Measurements from ENCODE around the gene IFNK.
A peak's percentile ranks its signal among the peaks of the same experiment; 100 is the strongest.

Gene IFNK

GRCh38 chr9:27496135-27496504, 28.0 kb upstream of the IFNK start (continued):
- TF ChIP-seq ZNF501 (tag by site-specific recombination; IDR thresholded peaks at IDR 0.05) (no peak), ZSCAN5A (tag by site-specific recombination; IDR thresholded peaks at IDR 0.05) (no peak), ZNF211 (tag by site-specific recombination; IDR thresholded peaks at IDR 0.05; ENCODE audit: low read depth) (no peak), SCRT2 (tag by site-specific recombination; IDR thresholded peaks at IDR 0.05) (peak; percentile 49), ZNF530 (tag by site-specific recombination; IDR thresholded peaks at IDR 0.05; ENCODE audit: low read depth) (no peak), ZNF664 (tag by site-specific recombination; IDR thresholded peaks at IDR 0.05) (no peak), ZNF510 (tag by site-specific recombination; IDR thresholded peaks at IDR 0.05; ENCODE audit: insufficient replicate concordance) (no peak), ZNF354C (tag by site-specific recombination; IDR thresholded peaks at IDR 0.05; ENCODE audit: borderline replicate concordance, low read depth) (no peak), ZNF843 (tag by site-specific recombination; IDR thresholded peaks at IDR 0.05) (peak; percentile 60; the same call in 1 of the 2 replicates), ZNF350 (tag by site-specific recombination; IDR thresholded peaks at IDR 0.05) (no peak), HOXD13 (CRISPR knock-in tag; IDR thresholded peaks at IDR 0.05; ENCODE audit: borderline replicate concordance) (no peak), ZXDB (tag by site-specific recombination; IDR thresholded peaks at IDR 0.05) (no peak), ZFP3 (tag by site-specific recombination; IDR thresholded peaks at IDR 0.05; ENCODE audit: low read depth) (no peak), YY2 (tag by site-specific recombination; IDR thresholded peaks at IDR 0.05) (no peak), ZNF391 (tag by site-specific recombination; IDR thresholded peaks at IDR 0.05; ENCODE audit: borderline replicate concordance, low read depth) (no peak), ZNF132 (tag by site-specific recombination; IDR thresholded peaks at IDR 0.05; ENCODE audit: borderline replicate concordance) (no peak), KLF7 (tag by site-specific recombination; IDR thresholded peaks at IDR 0.05; ENCODE audit: borderline replicate concordance) (no peak), HIC1 (tag by site-specific recombination; IDR thresholded peaks at IDR 0.05) (no peak), MEIS1 (CRISPR knock-in tag; IDR thresholded peaks at IDR 0.05; ENCODE audit: borderline replicate concordance) (no peak), ZNF701 (tag by site-specific recombination; IDR thresholded peaks at IDR 0.05) (no peak), ZNF155 (tag by site-specific recombination; IDR thresholded peaks at IDR 0.05) (no peak), ZNF660 (tag by site-specific recombination; IDR thresholded peaks at IDR 0.05) (no peak), ZNF366 (tag by site-specific recombination; conservative IDR thresholded peaks at IDR 0.05) (no peak), ZNF24 (tag by site-specific recombination; IDR thresholded peaks at IDR 0.05) (no peak), ZNF174 (tag by site-specific recombination; IDR thresholded peaks at IDR 0.05) (no peak), ZNF571 (tag by site-specific recombination; IDR thresholded peaks at IDR 0.05) (no peak), ZEB2 (tag by site-specific recombination; IDR thresholded peaks at IDR 0.05) (no peak), SCRT1 (tag by site-specific recombination; IDR thresholded peaks at IDR 0.05; ENCODE audit: borderline replicate concordance) (no peak), IKZF3 (tag by site-specific recombination; IDR thresholded peaks at IDR 0.05) (no peak), ZBTB44 (tag by site-specific recombination; IDR thresholded peaks at IDR 0.05) (peak; percentile 65; the same call in 1 of the 2 replicates), PRDM6 (tag by site-specific recombination; IDR thresholded peaks at IDR 0.05) (peak; percentile 92), GLIS2 (tag by site-specific recombination; IDR thresholded peaks at IDR 0.05) (no peak), ZNF596 (tag by site-specific recombination; IDR thresholded peaks at IDR 0.05) (no peak), MYNN (tag by site-specific recombination; IDR thresholded peaks at IDR 0.05; ENCODE audit: borderline replicate concordance) (no peak)
- TF ChIP-seq, protein P1, sequence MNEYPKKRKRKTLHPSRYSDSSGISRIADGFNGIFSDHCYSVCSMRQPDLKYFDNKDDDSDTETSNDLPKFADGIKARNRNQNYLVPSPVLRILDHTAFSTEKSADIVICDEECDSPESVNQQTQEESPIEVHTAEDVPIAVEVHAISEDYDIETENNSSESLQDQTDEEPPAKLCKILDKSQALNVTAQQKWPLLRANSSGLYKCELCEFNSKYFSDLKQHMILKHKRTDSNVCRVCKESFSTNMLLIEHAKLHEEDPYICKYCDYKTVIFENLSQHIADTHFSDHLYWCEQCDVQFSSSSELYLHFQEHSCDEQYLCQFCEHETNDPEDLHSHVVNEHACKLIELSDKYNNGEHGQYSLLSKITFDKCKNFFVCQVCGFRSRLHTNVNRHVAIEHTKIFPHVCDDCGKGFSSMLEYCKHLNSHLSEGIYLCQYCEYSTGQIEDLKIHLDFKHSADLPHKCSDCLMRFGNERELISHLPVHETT (tag by site-specific recombination; IDR thresholded peaks at IDR 0.05), result no peak

Data from HEK293 (cell line).